Astrocyte of the cerebellum (primary cell): ENCODE data around the gene SPATS2.

Source experiments
- DNase-seq: peaks from one replicate; pipeline ENCODE4 v3.0.0-alpha.2; 2011; ENCODE audit warnings: low read depth
- H3K4me3 ChIP-seq: 2 replicates; pipeline ENCODE4 v1.5.1; 2011; ENCODE audit warnings: mild to moderate bottlenecking, low read depth, low read length, moderate library complexity
- in situ Hi-C: cut with HindIII; loops from 2 replicates; pipeline ENCODE4 v1.10.0; 2017; ENCODE audit warnings: low sequenced_read_pairs
- TF ChIP-seq, protein P1 (sequence below): IDR thresholded peaks from 2 replicates; pipeline ENCODE4 v1.5.1; 2012; ENCODE audit warnings: low read length, low read depth, moderate library complexity, mild to moderate bottlenecking; ENCODE audit errors: missing control alignments

Gene SPATS2

DNA sequence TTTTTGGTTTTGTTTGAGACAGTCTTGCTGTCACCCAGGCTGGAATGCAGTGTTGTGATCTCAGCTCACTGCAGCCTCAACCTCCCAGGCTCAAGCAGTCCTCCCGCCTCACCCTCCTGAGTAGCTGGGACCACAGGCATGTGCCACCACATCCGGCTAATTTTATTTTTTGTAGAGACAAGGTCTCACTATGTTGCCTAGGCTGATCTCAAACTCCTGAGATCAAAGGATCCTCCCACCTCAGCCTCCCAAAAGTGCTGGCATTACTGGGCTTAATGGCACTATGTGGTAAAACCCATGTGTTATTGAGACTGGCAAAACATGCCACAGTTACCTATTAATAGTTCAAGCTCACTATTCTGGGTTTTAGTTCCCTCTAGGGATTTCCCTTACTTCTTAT lies 120.3 kb downstream of the SPATS2 start:
- no peak for DNase-seq
- H3K4me3 ChIP-seq = no peak overlapping the region
- TF ChIP-seq, protein P1, sequence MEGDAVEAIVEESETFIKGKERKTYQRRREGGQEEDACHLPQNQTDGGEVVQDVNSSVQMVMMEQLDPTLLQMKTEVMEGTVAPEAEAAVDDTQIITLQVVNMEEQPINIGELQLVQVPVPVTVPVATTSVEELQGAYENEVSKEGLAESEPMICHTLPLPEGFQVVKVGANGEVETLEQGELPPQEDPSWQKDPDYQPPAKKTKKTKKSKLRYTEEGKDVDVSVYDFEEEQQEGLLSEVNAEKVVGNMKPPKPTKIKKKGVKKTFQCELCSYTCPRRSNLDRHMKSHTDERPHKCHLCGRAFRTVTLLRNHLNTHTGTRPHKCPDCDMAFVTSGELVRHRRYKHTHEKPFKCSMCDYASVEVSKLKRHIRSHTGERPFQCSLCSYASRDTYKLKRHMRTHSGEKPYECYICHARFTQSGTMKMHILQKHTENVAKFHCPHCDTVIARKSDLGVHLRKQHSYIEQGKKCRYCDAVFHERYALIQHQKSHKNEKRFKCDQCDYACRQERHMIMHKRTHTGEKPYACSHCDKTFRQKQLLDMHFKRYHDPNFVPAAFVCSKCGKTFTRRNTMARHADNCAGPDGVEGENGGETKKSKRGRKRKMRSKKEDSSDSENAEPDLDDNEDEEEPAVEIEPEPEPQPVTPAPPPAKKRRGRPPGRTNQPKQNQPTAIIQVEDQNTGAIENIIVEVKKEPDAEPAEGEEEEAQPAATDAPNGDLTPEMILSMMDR = no peak
- in situ Hi-C loops = no loop called here

DNA sequence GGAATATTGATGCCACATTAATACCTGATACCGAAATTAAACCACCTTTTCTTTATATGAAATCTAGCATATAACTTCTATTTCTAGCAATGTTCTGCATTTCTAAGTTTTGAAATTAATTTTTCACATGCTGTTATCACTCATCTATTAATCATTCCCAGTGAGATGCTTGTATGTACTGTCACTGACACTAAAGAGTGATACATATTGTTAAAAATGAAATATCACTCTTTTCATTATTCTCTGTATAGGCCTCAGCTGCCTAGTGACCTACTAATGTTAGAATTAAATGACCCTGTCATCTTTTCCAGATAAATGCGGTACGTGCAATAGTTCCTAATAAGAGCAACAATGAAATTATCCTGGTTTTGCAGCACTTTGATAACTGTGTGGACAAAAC lies 121.9 kb downstream of the SPATS2 start:
- no peak for DNase-seq
- in situ Hi-C loops = no loop called here
- no peak overlapping the region for H3K4me3 ChIP-seq
- TF ChIP-seq, protein P1 = no peak

- no peak overlapping the region for H3K4me3 ChIP-seq
- in situ Hi-C loops = no loop called here
- peak; percentile 28 for DNase-seq
- TF ChIP-seq, protein P1 = peak; percentile 7
Measured at GRCh38 chr12:49489720-49490119, 122.5 kb downstream of the SPATS2 start.

DNA sequence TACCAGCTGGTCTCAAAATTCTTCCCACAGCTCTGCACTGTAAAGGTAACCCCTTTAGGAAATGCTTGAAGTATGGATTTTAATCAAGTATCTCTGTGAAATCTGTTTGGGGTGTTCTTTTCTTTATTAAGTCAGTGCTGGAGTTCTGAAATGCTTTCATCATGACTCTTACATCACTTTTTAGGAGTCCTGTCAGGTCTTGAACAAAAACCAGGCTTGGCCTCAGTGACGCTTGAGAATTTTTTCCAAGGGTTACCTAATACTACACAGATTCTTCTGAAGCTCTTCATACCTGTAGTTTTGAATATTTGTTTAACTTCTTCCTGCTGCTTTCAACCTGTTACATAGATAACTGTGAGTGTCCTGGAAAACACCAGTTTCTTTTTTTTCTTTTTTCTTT lies 124.6 kb downstream of the SPATS2 start:
- DNase-seq = no peak
- no peak overlapping the region for H3K4me3 ChIP-seq
- TF ChIP-seq, protein P1 = no peak
- in situ Hi-C loops = no loop called here

DNA sequence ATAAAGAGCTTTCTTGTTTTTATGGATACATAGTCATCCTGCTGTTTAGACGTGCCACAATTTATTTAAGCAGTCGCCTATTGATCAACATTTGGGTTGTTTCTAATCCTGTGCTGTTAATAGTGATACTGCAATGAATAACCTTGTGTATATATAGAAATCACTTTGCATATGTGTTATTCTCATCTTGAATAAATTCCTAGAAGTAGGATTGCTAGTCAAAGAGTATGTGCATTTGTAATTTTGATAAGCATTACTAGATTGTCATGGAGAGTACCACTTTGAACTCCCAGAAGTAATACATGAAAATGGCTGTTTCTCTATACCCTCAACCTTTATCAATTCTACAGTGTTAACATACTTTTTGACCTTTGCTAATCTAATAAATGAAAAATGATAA lies 126.6 kb downstream of the SPATS2 start:
- DNase-seq = no peak
- in situ Hi-C loops = no loop called here
- TF ChIP-seq, protein P1 = no peak
- H3K4me3 ChIP-seq = no peak overlapping the region

GRCh38 chr12:49496417-49497360 lies 129.4 kb downstream of the SPATS2 start:
- TF ChIP-seq, protein P1 = no peak
- no peak for DNase-seq
- in situ Hi-C loops = no loop called here
- no peak overlapping the region for H3K4me3 ChIP-seq
